Esophagus mucosa (tissue), 1 donor: ENCODE results near the gene USP9X. TPM values are rescaled to one million over a fixed set of nuclear protein-coding genes. Genes with fewer than 3 reads are reported as not detected.
"Not testable (repeated sequence)": the region's sequence is repeated elsewhere in the genome, so short reads cannot be mapped to it uniquely, and the experiment has no call there.

ENCODE experiments used
- ATAC-seq: fragments of 200-7000 bp; cut with Tn5 transposase; one replicate; pipeline ENCODE4 v1.9.1; 2020
- total RNA-seq: library from RNA; stranded (reverse); gene quantifications from one replicate; pipeline ENCODE4 v1.2.4, GENCODE V29; 2023
- donor health status: DM: yes; HTN: yes; CAD: no.

USP9X gene
- total RNA-seq, 1 donor from 2014 or later = 47.3 TPM

DNA sequence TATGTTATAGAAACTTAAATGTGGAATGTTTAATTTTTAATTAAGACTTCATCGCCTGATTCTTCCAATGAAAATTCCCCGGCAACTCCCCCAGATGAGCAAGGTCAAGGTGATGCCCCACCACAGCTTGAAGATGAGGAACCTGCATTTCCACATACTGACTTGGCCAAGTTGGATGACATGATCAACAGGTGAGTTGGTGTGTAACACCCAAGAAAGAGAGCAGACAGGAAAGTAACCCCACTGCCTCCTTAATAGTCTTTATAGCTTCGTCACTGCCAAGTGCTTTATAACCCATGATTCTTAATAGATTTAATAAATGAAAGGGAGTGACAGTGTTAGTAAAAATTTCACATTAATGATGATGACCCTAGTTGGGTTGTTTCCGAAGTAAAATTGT is 43.7 kb downstream of the USP9X start:
- no peak for ATAC-seq

GRCh38 chrX:41131766-41132165 is 46.5 kb downstream of the USP9X start:
- ATAC-seq = no peak

DNA sequence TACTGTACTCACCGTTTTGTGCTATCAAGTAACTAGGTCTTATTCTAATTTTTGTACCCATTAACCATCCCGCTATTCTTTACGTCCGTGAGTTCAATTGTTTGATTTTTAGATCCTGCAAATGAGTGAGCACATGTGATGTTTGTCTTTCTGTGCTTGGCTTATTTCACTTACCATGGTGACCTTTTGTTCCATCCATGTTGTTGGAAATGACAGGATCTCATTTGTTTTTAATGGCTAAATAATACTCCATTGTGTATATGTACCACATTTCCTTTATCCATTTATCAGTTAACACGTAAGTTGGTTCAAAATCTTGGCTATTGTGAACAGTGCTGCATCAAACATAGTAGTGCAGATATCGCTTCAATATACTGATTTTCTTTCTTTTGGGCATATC is 48.3 kb downstream of the USP9X start:
- no peak for ATAC-seq

DNA sequence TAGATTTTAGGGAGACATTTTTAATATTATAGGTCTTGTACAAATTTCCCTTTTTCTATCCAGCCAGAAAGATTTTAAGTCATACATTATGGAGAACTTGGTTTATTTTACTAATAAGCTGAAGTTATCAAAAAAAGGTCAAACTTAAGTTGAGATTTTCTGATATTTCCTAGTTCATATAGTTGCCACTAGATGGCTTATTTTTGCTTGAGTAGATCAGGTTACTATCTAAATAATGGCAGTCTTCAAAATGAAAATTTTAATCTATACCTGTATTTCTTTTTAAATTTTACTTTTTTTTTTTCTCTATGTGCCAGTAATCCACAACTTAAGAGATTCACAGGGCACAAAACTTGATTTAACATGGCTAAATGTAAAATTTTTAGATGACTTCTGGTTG is 52.3 kb downstream of the USP9X start:
- no peak for ATAC-seq

GRCh38 chrX:41142130-41142910 is 57.1 kb downstream of the USP9X start:
- no peak for ATAC-seq

GRCh38 chrX:41144873-41145272 is 59.6 kb downstream of the USP9X start:
- no peak for ATAC-seq

GRCh38 chrX:41145920-41146608 is 60.8 kb downstream of the USP9X start:
- ATAC-seq = peak; percentile 47

DNA sequence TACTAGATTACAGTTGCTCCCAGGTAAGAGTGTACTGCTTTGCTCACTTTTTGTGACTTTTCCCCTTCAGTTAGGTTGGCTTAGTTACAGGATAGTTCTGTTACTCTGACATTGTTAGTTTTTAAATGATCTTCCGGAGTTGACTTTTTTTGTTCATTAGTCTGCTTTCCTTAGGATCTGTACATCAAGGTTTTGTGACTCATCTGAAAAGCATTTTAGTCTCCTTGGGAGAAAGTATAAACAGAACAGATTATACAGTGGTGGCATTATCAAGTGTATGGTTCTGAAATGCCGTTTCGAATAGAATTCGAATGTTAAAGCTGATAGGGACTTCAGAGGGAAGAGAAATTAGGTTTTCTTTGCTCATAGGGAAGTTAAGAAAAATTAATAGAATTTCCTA is 63.3 kb downstream of the USP9X start:
- ATAC-seq = no peak

DNA sequence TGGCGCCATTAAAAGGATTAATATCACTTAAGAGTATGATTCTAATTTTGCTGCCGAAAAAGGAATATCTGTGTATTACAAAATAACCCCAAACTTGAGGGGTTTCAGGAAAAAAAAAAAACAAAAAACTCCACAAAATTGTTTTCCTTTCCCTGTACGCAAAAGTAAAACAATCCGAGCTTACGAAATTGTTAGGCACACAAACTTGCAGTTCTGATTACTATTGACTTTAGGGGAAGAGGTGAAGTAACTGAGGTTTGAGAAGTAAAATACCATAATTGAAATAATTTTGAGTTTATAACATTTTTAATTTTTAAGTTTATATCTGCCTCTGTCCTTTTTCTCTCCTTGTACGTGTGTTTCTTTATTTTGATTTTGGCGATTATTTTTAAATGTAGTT is 64.8 kb downstream of the USP9X start:
- no peak for ATAC-seq

- not testable (repeated sequence) for ATAC-seq
These were observed 66.5 kb downstream of the USP9X start for GRCh38 chrX:41151726-41152125.

GRCh38 chrX:41152221-41152620 is 67.0 kb downstream of the USP9X start:
- no peak for ATAC-seq

DNA sequence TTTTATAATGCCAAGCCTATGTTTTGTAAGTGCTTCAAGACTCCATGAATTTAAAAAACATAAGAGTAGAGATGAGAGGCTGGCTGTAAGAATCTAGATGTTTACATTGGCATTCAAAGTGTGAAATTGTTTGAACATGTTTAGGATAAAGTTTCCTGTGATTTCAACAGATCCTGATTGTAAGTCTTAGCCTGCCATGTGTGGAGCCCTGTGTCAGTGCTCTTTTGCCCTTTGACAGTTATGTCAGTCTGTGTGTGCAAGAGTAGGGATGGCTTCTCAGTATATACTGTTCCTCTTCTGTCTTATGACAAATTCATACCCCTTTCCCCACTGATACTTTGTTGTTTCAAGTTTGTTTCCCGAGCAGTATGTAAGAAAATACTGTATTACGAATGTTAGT is 68.2 kb downstream of the USP9X start:
- peak; percentile 80 for ATAC-seq

DNA sequence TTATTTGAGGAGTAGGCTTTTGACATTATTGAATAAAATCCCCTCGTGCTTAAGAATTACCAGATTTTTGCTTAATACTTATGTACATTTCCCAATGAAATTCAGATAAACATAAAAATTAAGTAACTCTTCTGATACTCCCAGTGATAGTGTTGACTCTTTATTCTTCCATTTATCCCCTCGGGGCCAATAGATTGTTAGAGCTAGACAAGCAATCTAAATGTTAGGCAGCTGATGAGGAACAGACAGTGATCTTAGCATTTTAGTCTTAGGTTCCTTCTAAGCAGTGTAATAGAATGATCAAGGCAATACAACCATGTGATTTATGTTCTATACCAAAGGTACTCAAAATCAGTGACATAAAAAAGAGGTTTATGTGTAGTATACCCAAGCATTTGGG is 68.7 kb downstream of the USP9X start:
- ATAC-seq = no peak

DNA sequence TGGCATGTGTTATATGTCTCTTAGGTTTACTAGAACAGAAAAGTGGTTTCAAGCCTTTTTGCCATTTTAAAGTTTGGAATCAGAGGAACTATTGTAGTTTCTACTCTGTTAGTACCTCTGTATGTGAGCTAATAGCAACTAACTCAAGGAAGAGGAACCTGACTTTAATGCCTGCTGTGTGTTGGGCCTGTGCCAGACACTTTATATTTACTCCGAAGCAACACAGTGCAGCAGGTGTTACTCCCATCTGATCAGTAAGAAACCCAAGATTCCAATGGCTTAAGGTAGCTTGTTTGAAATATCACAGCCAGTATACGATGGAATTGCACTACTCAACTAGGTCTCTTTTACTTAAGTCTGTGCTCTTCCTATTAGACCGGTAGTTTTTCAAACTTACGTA is 79.2 kb downstream of the USP9X start:
- ATAC-seq = no peak

DNA sequence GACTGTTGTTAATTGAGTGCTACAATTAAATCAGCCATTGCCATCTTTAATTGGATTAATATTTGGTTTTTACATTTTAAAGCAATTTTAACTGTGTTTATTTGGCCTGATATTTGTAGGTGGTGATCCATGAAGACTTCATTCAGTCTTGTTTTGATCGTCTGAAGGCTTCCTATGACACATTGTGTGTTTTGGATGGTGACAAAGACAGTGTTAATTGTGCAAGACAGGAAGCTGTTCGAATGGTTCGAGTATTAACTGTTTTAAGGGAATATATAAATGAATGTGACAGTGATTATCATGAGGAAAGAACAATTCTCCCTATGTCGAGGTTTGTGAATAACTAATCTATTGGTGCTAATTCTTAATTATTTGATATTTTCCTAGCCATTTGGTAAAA is 82.6 kb downstream of the USP9X start:
- no peak for ATAC-seq

DNA sequence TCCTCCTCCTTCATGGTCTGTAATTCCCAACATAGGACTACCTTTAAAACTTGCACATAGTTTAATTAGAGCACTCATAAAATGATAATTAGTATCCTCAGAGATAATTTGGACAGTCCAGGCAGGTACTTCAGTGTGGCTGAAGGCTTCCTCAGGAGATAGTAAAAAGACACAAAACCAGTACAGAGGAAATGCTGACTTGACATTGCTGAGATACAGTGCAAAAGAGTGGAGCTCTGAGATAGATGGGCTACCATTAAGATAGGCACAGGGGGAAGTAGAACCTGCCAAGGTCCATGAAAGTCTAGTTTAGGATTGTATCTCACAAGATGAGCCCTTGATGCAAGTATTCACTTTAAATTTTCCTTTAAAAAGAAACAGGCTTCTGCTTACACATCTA is 91.0 kb downstream of the USP9X start:
- no peak for ATAC-seq

GRCh38 chrX:41177297-41177696 is 92.1 kb downstream of the USP9X start:
- no peak for ATAC-seq

GRCh38 chrX:41178201-41178600 is 93.0 kb downstream of the USP9X start:
- no peak for ATAC-seq

DNA sequence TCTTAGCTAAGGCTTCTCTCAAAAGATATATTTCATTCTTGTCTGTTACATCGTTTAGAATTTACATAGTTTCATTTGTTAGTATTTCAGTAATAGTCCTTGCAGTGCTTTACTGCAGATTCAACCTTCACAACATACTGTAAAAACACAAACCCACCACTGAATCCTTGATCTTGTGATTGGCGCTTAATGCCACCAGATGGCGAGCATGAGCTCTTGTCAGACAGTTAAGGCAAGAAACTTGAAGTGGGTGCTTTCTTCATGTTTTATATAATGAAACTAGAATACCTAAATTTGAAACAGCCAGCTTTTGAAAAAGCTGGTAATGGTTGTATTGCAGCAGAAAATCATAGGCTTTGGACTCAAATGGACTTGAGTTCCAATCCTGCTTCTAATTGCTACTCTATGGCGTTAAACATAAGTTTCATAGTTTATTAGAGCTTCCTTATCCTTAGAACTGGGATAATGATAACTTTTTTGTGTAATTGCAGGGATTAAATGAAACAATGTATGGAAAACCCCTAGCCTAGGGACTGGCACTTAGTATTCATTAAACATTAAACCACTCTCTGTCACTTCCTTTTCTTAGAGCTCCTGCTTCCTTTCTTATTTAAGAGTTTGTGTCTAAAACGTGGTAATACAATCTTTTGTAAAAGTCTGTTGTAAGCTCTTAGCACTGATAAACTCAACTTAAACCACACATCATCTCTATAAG is 95.1 kb downstream of the USP9X start:
- ATAC-seq = peak; percentile 47

DNA sequence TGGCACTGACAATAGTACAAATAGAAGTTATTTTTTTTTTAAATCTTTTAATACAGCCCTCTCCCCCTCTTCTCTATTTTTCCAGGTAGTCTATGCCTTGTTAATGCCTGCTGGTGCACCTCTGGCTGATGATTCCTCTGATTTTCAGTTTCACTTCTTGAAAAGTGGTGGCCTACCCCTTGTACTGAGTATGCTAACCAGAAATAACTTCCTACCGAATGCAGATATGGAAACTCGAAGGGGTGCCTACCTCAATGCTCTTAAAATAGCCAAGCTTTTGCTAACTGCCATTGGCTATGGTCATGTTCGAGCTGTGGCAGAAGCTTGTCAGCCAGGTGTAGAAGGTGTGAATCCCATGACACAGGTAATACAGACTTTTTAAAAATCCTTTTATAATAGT is 99.1 kb downstream of the USP9X start:
- no peak for ATAC-seq

DNA sequence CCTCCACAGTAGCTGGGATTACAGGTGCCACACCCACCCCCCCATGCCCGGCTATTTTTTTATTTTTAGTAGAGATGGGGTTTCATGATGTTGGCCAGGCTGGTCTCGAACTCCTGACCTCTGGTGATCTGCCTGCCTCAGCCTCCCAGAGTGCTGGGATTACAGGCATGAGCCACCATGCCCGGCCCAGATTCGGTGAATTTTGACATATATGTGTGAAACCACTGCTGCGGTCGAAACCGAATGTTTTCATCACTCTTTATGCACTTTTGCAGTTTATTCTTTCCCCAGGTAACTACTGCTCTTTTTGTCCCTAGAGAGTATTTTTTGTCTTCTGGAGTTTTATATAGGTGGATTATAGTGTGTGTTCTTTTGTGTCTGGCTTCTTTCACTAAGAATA is 101.7 kb downstream of the USP9X start:
- ATAC-seq = not testable (repeated sequence)

DNA sequence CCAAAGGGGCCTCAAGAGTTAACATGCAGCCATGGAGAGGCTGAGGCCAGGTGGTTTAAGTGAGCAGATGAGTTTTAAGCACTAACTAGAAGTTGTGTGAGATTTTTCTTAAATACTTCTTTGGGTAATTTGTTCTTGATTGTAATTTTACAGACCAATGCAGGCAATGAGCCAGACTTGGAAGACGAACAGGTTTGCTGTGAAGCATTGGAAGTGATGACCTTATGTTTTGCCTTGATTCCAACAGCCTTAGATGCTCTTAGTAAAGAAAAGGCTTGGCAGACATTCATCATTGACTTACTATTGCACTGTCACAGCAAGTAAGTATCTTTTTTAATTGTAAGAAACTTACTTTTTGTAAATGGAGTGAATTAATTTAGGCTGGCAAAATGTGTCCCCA is 103.9 kb downstream of the USP9X start:
- no peak for ATAC-seq

- peak; percentile 66 for ATAC-seq
These were observed 107.6 kb downstream of the USP9X start for GRCh38 chrX:41192880-41193279.

DNA sequence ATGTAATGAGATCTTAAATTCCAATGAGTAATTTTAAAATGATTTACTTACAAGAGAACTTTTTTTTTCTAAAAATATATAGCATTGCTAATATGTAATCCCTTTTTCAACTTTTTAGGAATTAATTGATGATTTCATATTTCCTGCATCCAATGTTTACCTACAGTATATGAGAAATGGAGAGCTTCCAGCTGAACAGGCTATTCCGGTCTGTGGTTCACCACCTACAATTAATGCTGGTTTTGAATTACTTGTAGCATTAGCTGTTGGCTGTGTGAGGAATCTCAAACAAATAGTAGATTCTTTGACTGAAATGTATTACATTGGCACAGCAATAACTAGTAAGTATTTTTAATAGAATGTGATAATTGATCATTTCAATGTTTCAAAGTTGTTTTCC is 113.2 kb downstream of the USP9X start:
- ATAC-seq = peak; percentile 86
